NOMO-1 (cell line): ENCODE measurements around the gene FILIP1.
A peak's percentile ranks its signal among the peaks of the same experiment; 100 is the strongest.

ENCODE experiments used
- DNase-seq, 2 experiments: peaks; one replicate each; lab custom pipeline; 2025; ENCODE audit not compliant: unreplicated experiment in 2 of 2; lab: John Stamatoyannopoulos, UW

The FILIP1 gene, protein sequence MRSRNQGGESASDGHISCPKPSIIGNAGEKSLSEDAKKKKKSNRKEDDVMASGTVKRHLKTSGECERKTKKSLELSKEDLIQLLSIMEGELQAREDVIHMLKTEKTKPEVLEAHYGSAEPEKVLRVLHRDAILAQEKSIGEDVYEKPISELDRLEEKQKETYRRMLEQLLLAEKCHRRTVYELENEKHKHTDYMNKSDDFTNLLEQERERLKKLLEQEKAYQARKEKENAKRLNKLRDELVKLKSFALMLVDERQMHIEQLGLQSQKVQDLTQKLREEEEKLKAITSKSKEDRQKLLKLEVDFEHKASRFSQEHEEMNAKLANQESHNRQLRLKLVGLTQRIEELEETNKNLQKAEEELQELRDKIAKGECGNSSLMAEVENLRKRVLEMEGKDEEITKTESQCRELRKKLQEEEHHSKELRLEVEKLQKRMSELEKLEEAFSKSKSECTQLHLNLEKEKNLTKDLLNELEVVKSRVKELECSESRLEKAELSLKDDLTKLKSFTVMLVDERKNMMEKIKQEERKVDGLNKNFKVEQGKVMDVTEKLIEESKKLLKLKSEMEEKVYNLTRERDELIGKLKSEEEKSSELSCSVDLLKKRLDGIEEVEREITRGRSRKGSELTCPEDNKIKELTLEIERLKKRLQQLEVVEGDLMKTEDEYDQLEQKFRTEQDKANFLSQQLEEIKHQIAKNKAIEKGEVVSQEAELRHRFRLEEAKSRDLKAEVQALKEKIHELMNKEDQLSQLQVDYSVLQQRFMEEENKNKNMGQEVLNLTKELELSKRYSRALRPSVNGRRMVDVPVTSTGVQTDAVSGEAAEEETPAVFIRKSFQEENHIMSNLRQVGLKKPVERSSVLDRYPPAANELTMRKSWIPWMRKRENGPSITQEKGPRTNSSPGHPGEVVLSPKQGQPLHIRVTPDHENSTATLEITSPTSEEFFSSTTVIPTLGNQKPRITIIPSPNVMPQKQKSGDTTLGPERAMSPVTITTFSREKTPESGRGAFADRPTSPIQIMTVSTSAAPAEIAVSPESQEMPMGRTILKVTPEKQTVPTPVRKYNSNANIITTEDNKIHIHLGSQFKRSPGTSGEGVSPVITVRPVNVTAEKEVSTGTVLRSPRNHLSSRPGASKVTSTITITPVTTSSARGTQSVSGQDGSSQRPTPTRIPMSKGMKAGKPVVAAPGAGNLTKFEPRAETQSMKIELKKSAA (N-terminal part only)

DNA sequence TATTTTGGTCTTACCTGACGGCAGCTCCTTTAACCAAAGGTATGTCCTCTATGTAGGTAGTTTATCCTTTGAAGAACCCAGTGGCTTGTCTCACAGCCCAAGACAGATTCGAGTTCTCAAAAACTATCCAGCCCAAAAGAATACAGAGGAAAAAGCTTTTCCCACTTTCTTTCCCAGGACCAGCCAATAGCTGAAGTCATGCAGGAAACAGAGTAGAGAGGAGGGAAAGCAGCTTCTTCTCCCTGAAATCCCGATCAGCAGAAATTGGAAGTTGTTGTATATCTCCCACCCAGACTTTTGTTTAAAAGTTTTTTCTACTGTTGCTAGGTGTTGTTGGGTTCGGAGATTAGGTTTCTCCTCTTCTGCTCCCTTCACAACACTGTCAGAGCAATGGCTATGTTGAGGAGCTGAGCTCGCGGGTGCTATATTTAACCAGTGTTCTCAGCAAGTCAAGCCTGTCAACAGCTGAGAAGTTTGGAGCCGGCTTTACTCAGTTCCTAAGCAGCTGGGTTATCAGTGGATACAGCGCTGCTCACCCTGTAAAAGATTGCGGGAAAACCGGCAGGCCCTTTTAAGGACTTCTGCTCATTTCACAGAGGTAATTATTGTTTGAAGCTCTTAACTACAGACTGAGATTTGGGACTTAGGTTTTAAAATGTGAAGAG, at the start of gene FILIP1:
Gene FILIP1 (minus strand): TSS at position 401 of the 665 bp plus-strand sequence. CDS start 78,828 bp downstream, outside the sequence.
- no peak for DNase-seq

DNA sequence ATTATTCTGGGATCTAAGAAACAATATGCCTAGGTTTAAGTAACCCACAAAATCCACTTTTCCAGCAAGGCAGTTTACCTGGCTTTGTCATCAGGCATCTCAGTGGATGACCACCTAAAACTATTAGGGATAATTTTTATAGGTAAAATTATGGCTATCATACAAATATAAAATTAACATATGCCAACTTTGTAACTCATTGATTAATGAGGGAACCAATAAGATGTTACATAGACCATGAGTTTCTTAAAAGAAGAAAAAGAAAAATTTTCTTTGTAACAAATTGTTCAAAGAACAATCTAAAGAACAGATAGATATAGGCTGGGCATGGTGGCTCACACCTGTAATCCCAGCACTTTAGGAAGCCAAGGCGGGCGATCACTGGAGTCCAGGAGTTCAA, 49.7 kb upstream of the FILIP1 start:
- DNase-seq = no peak

DNA sequence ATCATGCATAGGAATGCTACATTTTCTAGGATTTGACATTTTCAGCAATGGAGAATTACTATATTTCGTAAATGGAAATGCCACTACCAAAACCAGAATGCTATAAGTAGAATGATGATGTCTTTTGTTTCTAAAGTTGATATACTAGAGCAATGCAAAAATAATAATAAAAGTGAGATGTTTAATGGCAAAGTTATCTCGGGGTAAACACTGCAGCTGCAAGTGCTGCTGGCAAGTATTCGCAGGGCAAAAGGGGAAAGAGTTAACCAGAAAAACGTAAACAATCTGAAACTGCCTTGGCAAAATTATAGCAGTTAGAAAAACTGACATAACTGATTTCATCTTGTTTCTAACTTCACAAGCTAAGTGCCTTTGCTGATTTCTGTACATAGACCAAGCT, 45.5 kb upstream of the FILIP1 start:
- no peak for DNase-seq

DNA sequence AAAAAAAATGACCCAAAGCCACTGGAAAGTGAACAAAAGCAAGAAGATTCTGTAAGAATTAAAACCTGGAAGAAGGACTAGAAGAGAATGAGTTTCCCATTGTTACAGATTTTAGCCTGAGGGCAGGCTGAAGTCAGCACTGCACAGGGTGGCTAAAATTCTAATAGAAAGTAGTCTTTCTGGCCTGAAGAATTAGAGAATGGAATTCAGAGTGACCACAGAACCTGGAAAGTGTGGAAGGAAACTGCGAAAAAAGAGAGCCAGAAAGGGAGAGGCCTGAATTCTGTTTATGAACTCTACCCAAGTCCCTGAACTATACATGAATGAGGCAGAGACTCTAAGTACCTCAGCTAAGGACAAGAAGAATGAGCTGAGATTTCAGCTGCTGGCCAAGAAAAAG, 38.9 kb upstream of the FILIP1 start:
- no peak for DNase-seq

DNA sequence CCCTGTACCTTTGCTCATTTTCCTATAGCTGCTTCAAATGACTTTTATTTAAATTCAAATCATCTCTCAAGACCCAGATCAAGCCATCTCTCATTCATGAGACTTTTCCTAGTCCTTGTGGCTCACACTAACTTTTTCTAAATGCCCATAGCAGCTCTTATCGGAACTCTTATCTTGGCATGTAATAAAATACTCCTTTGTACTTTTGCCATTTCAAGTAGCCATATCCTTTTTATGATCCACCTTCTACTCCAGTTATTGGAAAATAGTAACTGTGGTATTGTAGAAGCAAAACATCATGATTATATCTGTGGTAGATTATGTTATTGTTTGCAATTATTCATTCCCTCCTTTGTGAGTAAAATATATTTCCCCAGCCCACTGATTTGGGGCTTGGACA, 37.6 kb upstream of the FILIP1 start:
- no peak for DNase-seq

DNA sequence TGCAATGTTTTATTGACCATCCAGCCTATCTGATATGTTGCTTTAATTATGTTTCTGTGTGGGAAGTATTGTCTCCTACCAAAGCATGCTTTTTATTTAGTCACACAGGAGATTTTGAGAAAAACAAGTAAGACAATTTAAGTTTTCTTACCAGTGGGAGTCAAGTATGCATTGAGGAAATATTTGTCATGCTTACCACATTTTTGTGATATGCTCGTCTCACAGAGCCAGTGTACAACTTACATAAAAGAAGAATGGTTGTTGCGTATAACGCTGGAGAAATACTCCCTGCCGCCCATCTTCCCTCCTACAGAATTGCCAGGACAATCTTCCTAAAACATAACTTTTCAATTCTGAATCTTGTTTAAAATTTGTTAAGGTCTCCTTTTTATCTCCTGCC, 37.1 kb upstream of the FILIP1 start:
- DNase-seq = no peak

DNA sequence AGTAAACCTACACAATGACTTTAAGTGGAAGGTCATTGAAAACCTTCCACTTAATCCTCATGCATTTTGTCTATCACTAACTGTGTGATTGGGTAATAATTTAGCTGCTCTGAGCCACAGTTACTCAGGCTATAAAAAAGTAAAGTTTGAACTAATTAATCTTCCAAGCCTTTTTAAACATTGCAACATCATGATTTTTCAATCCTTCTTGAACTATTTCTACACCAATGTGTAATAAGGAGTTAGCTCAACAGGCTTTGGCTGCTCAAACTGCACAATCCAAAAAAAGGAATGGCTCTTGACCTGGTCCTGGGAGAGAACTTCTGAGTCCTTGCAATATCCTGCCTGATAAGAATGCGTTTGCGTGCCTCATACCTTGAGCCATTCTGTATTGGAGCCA, 34.8 kb upstream of the FILIP1 start:
- peak; percentile 24 to 70 for DNase-seq

DNA sequence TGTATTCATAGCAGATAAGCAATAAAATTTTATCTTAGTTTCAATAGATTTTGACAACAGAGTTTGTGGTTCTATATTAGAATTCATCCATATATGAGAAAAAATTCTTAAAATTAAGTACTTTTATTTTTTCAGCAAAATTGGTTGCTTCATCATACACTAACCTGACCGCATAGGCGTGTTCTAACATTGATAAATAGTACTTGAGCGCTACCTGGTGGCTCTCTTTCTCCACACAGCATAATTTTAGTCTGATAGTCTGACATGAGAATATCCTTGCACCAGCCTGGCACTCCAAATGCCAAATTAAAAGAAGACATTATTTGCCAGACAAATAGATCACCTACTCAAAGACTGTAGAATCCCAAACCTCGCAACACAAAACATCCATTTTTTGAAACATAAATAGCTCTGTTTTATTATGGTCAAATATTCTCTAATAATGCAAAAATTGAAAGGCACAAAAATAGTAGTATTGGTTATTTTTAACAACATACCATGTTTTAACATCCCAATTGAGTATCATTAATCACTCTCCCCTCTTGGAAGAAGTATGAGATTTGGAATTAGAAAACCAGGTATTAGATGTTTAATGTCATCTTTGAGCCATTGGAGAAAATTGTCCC, 33.0 kb upstream of the FILIP1 start:
- peak; percentile 49 to 80 for DNase-seq

DNA sequence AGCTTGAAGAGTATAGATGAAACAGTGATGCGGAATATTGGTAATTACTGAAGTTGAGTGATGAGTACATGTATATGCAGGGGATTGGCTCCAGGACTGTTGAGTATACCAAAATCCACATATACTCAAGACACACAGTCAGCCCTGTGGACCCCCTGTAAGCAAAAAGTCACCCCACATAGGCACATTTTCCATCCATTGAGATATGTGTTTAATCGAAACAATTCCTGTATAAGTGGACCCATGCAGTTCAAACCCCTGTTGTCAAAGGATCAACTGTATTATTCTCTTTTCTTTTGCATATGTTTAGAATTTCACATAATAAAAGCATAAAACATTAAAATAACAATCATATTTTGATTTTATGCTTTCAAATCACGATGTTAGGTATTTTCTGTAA, 32.1 kb upstream of the FILIP1 start:
- DNase-seq = no peak

DNA sequence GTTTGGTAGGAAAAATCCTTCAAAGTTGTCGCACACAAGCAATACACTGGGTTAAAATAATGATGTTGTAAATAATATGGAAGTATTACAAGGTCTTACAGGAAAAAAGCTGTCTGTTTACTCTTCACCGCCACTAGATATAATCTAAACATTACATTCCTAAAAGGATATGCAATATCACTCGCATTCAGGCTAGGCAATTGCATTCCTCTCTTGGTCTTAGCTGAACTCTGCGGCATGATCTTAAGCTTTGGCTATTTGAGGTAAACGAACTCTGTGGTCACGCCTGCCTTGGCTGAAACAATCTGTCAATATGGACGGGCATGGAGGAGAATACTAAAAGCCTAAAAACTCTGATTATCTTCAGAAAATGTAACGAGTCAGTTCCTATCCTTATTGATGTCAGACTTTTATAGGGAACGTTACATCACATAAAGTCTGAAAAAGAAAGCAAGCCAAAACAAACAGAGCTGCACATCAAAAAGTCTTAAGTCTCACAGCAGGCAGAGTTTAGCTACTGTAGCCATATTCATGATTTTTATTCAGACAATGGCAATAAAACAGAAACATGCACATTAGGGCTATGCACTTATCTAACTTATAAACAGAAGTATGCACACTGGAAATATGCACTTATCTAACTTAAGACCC, 30.8 kb upstream of the FILIP1 start:
- no peak for DNase-seq

DNA sequence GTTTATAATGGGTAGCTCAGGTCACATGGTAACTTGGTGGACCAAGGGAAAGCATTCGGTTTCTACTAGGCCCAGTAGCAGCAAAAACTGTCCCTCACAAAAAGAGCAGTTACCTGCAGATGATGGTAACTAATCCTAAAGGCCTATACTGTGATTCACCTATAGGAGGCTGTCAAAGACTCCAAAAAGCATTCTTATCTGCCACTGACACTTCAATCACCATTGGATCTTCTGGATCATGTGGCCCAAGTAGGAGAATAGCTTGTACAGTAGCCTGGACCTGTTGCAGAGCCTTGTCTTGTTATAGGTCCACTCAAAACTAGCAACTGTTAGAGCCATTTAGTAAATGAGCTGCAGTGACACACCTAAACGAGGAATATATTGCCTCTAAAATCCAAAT, 23.2 kb upstream of the FILIP1 start:
- no peak for DNase-seq

DNA sequence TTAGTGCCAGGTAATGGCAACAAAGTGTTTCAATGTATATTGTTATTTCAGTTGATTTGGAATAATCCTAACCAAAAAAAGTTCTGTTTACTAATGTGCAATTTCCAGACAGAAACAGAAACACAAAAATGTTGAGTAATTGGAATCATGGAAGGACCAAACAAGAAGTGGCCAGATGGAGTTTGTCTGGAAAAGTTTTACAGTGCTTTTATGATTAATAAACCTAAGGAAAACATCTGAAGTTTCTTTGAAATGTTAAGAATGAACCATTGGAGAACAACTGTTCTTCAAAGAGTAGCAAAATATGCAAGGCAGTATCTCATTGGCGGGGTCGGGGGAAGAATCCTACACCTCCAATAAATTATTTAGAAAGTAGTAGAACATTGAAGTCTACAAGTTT, 19.0 kb upstream of the FILIP1 start:
- no peak for DNase-seq

DNA sequence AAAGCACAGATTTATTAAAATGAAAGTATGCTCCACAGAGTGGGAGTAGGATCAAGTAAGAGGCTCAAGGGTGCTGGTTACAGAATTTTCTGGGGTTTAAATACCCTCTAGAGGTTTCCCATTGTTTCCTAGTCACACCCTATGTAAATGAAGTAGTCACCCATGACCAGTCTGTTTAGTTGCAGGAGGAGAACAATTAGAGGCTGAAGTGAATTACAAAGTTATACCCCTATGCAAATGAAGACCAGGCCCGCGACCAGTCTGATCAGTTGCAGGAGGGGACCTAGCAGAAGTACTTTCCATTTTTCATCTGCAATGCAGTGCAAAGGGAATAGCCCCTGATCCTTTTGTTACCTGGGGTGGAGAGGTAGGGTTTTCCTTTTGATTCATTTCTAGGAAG, 11.8 kb upstream of the FILIP1 start:
- no peak for DNase-seq

DNA sequence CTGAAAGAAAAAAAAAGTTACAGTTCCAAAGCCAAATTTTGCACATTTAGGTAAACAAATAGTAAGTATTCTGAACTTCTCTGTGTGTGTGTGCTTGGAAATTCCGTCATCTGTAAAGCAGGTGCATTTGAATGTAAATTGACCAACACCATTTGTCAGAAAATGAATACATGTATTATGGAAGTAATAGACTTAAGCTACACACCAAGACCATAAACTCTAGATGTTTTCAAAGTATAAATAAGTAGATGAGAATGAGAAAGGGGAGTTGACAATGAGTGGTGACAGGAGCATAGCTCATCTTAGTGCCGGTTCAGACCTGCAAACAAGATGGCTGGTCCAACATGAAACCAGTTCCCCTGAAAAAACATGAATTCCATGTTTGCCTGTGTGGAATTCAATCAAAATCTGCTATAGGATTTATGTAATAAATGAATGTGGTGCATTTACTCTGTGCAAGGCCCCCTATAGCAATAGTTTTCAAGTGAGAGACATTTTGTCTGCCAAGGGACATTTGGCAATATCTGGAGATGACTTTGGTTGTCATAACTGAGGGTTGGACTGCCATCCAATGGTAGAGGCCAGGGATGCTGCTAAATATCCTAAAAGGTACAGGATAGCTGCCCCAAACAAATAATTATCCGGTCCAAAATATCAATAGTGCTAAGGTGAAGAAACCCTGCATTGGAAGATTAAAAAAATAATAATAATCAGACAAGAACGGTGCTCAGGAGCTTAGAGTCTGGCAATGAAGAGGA, 11.0 kb upstream of the FILIP1 start:
- no peak for DNase-seq

DNA sequence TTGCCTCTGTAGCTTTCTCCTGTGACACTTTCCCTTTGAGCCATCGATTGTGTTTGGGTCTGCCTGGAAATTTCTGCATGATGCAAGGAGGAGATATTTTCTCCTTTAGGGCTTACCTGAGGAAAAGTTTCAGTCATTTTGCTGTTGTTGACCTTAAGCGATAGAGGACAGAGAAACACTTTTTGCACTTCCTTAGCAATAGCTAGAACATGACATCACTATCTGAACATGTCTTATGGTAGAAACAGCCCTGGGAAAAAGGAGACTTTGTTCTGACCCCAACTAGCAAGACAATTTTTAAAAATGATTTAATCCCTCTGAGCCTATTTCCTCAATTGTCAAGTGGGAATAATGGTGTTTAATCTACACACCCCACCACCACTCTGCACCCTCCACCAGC, 9.7 kb upstream of the FILIP1 start:
- DNase-seq = no peak

DNA sequence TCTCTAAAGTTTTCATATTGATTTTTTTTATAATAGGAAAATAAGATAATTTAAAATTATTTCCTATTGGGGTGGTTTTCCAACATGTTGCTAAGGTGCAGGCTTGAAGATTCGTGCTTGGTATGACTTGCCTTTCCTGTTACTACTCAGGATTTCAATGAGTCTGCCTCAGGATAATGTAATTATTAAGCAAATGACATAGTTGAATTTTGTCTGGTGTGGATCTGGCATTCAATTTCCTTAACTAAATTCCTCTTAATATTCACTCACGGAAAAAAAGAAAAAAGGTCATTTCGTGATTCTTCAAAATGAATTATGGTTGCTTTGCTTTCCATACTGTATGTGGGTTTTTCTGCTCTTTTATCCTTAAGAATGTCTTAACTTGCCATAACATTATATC, 9.3 kb upstream of the FILIP1 start:
- DNase-seq = no peak

DNA sequence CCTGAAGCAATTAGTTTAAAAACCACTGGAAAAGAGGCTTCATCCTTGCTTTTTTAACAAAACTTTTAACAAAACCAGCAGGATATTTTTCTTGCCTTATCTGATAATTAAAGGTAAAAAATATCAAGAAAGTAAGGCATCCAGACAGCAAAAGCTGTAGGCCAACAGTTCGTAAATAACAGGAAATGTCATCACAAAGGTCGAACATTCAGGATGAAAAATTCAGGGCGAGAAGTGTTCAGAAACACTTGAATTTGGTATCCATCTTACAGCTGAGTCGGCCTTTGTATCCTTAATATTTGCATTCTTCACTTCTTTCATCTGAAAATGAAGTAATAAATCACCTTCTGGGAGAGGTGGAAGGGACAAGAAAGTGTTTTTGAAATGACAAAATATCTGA, 8.2 kb upstream of the FILIP1 start:
- no peak for DNase-seq

DNA sequence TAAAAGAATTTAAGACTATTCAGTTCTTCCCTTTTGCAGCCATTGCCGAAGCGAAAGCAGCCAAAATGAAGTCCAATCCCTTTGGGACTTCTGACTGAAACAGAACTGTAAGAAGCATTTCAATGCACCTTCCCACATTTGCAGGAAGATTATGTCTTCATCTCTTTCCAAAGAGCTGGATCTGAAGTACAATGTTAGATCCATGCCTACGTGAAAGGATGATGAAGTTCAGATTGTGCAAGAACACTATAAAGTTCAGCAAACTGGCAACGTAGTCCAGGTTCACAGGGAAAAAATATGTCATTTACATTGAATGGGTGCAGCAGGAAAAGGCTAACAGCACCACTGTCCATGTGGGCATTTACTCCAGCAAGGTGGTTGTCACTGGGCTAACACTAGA, 6.0 kb upstream of the FILIP1 start:
- DNase-seq = no peak

DNA sequence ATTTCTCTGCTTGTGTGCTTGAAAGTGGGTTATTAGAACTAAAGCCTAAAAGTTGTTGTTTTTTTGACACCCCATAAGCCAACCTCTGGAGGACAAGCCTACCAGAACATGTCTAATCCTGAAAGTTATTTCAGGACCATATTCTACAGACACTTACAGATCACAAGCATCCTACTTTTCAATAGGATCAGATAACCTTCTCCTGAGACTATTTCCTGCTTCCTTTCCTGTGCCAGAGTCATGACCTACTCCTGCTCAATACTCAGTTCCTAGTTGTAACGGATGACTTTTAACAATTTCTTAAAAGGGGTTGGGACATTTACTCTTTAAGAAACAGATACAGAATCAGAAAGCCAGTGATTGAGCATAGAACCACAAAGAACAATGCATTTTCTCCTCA, 5.3 kb upstream of the FILIP1 start:
- DNase-seq = no peak
